Ishikawa (cell line): ENCODE data around the gene CPN2.

Experiments
- CEBPB ChIP-seq: IDR thresholded peaks from 2 replicates; pipeline ENCODE4 v1.6.1; 2012
- CREB1 ChIP-seq: IDR thresholded peaks from 2 replicates; pipeline ENCODE4 v1.6.1; 2012; ENCODE audit warnings: low read depth
- EGR1 ChIP-seq: IDR thresholded peaks from 2 replicates; pipeline ENCODE4 v1.6.1; 2012
- EP300 ChIP-seq: IDR thresholded peaks from 2 replicates; pipeline ENCODE4 v1.6.1; 2012; ENCODE audit warnings: borderline replicate concordance
- FOXM1 ChIP-seq: IDR thresholded peaks from 2 replicates; pipeline ENCODE4 v1.6.1; 2012; ENCODE audit warnings: low read depth, borderline replicate concordance
- RAD21 ChIP-seq: IDR thresholded peaks from 2 replicates; pipeline ENCODE4 v1.6.1; 2012; ENCODE audit warnings: low read depth
- TAF1 ChIP-seq: IDR thresholded peaks from 2 replicates; pipeline ENCODE4 v1.6.1; 2012; ENCODE audit warnings: low read depth, mild to moderate bottlenecking
- TEAD4 ChIP-seq: IDR thresholded peaks from 2 replicates; pipeline ENCODE4 v1.6.1; 2012
- YY1 ChIP-seq: IDR thresholded peaks from 2 replicates; pipeline ENCODE4 v1.6.1; 2012; ENCODE audit warnings: low read depth
- ZBTB7A ChIP-seq: IDR thresholded peaks from 2 replicates; pipeline ENCODE4 v1.6.1; 2012; ENCODE audit warnings: low read depth
- TF ChIP-seq, protein P1 (sequence below): IDR thresholded peaks from 2 replicates; pipeline ENCODE4 v1.6.1; 2012; ENCODE audit warnings: low read depth, mild to moderate bottlenecking
- TF ChIP-seq, protein P2 (sequence below): IDR thresholded peaks from 2 replicates; pipeline ENCODE4 v1.6.1; 2012

- no peak for TF ChIP-seq YY1
- no peak for TF ChIP-seq EGR1
- no peak for TF ChIP-seq TEAD4
- TF ChIP-seq RAD21, result no peak
- TF ChIP-seq, protein P1, sequence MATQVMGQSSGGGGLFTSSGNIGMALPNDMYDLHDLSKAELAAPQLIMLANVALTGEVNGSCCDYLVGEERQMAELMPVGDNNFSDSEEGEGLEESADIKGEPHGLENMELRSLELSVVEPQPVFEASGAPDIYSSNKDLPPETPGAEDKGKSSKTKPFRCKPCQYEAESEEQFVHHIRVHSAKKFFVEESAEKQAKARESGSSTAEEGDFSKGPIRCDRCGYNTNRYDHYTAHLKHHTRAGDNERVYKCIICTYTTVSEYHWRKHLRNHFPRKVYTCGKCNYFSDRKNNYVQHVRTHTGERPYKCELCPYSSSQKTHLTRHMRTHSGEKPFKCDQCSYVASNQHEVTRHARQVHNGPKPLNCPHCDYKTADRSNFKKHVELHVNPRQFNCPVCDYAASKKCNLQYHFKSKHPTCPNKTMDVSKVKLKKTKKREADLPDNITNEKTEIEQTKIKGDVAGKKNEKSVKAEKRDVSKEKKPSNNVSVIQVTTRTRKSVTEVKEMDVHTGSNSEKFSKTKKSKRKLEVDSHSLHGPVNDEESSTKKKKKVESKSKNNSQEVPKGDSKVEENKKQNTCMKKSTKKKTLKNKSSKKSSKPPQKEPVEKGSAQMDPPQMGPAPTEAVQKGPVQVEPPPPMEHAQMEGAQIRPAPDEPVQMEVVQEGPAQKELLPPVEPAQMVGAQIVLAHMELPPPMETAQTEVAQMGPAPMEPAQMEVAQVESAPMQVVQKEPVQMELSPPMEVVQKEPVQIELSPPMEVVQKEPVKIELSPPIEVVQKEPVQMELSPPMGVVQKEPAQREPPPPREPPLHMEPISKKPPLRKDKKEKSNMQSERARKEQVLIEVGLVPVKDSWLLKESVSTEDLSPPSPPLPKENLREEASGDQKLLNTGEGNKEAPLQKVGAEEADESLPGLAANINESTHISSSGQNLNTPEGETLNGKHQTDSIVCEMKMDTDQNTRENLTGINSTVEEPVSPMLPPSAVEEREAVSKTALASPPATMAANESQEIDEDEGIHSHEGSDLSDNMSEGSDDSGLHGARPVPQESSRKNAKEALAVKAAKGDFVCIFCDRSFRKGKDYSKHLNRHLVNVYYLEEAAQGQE, result peak; percentile 30; the same call in 1 of the 2 replicates
- 0 out of 2 replicates have a peak, but pooled peaks have one; percentile 19 for TF ChIP-seq EP300
- TF ChIP-seq CREB1, result no peak
- no peak for TF ChIP-seq CEBPB
- TF ChIP-seq, protein P2, sequence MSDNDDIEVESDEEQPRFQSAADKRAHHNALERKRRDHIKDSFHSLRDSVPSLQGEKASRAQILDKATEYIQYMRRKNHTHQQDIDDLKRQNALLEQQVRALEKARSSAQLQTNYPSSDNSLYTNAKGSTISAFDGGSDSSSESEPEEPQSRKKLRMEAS, result peak; percentile 10; the same call in 1 of the 2 replicates
- no peak for TF ChIP-seq ZBTB7A
- no peak for TF ChIP-seq TAF1
- no peak for TF ChIP-seq FOXM1
Observed at GRCh38 chr3:194364652-194365434, 13.7 kb upstream of the CPN2 start.
